ENCODE data around the gene CFAP141. TPM values are rescaled to one million over a fixed set of nuclear protein-coding genes. Genes with fewer than 3 reads are reported as not detected.

CFAP141 gene
- total and polyA plus RNA-seq, 2 of the 4 experiments (the other 2 are of a cell fraction) = not detected

DNA sequence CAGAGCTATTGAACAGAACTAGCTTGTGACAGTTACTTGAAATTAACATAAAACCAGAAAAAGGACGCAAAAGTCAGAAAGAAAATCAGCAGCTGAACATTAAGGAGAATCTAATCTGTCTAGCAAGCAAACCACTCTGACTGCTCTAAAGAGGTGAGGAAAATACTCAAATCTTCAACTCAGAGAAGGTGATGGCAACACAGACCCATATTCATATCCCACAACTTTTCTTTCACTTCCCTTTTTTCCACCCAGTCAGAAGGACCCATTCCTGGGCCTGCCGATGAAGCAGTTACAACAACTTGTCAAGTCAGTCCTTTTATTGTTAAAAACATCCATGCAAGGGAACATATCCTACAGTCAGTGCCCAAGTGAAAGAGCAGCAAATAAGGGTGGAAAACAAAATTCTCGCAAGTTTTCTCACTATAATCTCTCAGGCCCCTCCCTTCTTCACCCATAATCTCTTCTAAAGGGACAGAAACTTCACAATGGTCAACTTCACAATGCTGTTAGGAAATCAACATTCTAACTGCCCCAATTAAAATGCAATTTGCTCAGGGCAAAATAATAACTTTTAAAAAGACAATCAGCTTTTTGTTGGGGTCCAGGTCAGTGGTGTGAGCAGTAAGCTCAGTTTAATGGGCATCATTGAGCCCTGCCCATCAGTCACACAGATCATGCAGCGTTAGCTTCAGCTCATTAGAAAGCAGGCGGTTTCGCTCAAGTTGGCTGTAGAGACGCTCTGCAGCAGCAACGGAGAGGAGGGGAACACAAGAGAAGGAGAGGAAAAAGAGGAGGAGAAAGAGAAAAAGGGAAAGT lies 47.6 kb downstream of the CFAP141 start (continued):
- TF ChIP-seq RFX5 (IDR thresholded peaks at IDR 0.05; ENCODE audit: low read depth, low read length) = no peak

- no peak overlapping the region for H4K91ac ChIP-seq (ENCODE audit: insufficient read depth, low read depth, low read length)
- H2BK15ac ChIP-seq (ENCODE audit: low read depth, low read length) = no peak overlapping the region
- H3K9me3 ChIP-seq (ENCODE audit: control insufficient read depth, insufficient read depth, low read length) = no peaks in the 10 kb centered on the region
- ChIA-PET CTCF (no interaction called here), POLR2A (ENCODE audit: unreplicated experiment) (interaction anchor here (1.0 kb wide), 1 partner anchor 167 kb away, joined by 3 read pairs; the partner anchor contains the start of gene RPS27)
- ATAC-seq (ENCODE audit: low read depth) = peak; percentile 7; the same call in 1 of the 2 replicates
- H3K79me1 ChIP-seq (ENCODE audit: low read depth in 1 of 2, low read length in 2 of 2) = peaks cover 26 to 51% of the 10 kb centered on the region in 2 experiments
- no peak overlapping the region for H3K23ac ChIP-seq (ENCODE audit: low read depth, low read length)
- no peak overlapping the region for H3K14ac ChIP-seq (replicated peaks; ENCODE audit: low read depth, low read length)
- peaks cover 8% of the 10 kb centered on the region for H3K4me1 ChIP-seq (ENCODE audit: control insufficient read depth, insufficient read depth, low read length)
- H2BK5ac ChIP-seq (ENCODE audit: low read depth, low read length, poor library complexity, severe bottlenecking) = no peak overlapping the region
- no peak overlapping the region for H3K9ac ChIP-seq (ENCODE audit: low read depth, low read length)
- peak overlapping the region; percentile 57; the same call in 1 of the 2 replicates for H3K27ac ChIP-seq (ENCODE audit: insufficient read depth, low read length)
- no TSS peak for BruUV-seq (replicated peaks)
- no peak overlapping the region for H2AFZ ChIP-seq (replicated peaks; ENCODE audit: low read length, poor library complexity)
- no peak overlapping the region for H3K4me3 ChIP-seq (ENCODE audit: insufficient read depth, low read depth, low read length)
- dilution Hi-C loops (cut with HindIII; ENCODE audit: low sequenced_read_pairs, unreplicated experiment) = no loop called here
- no peak overlapping the region for H3K56ac ChIP-seq (ENCODE audit: extremely low read depth, insufficient read depth, low read length)
- no peak overlapping the region for H2BK20ac ChIP-seq (ENCODE audit: low read depth, low read length)
- H3K36me3 ChIP-seq (ENCODE audit: control insufficient read depth, insufficient read depth, low read length) = peaks cover 39% of the 10 kb centered on the region
- peak overlapping the region; percentile 59; the same call in 1 of the 2 replicates for H4K5ac ChIP-seq (ENCODE audit: low read depth, low read length)
- in situ Hi-C loops (cut with MboI; ENCODE audit: low sequenced_read_pairs) = no loop called here
- H4K8ac ChIP-seq (ENCODE audit: low read depth in 2 of 2, low read length in 2 of 2) = no peak overlapping the region
- intact Hi-C loops (cut with micrococcal nuclease) = loop anchor here (2.0 kb wide), 1 partner anchor 167 kb away; the partner anchor contains the start of gene RPS27
- 73% methylated on average over 2 of the region's 7 CpGs; no CpG with 5 or more reads in 1 of the 2 experiments for WGBS, 2 experiments (ENCODE audit: extremely low coverage in 2 of 2, insufficient read length in 1 of 2)
- no peak overlapping the region for H3K4me2 ChIP-seq (ENCODE audit: low read depth, low read length)
- DNase-seq = peak; percentile 31
- no peak overlapping the region for H2AK5ac ChIP-seq (ENCODE audit: low read depth, low read length)
- H3K18ac ChIP-seq (ENCODE audit: low read depth, low read length) = no peak overlapping the region
- no peak overlapping the region for H3K4ac ChIP-seq (ENCODE audit: low read depth, low read length)
- TF ChIP-seq CEBPB (IDR thresholded peaks at IDR 0.05; ENCODE audit: low read depth, low read length) = 0 out of 2 replicates have a peak, but pooled peaks have one; percentile 34
- no peak for TF ChIP-seq BHLHE40 (IDR thresholded peaks at IDR 0.05; ENCODE audit: low read depth, low read length)
- peaks cover 9% of the 10 kb centered on the region for H3K9me1 ChIP-seq (ENCODE audit: insufficient read depth, low read length)
- H2AK9ac ChIP-seq (replicated peaks; ENCODE audit: low read depth, low read length, poor library complexity) = no peak overlapping the region
- H4K20me1 ChIP-seq (ENCODE audit: insufficient read depth, low read length) = peaks cover 24% of the 10 kb centered on the region
- no peaks in the 10 kb centered on the region for H3K27me3 ChIP-seq (ENCODE audit: control insufficient read depth, insufficient read depth, low read length)
- no peak overlapping the region for H2BK120ac ChIP-seq (ENCODE audit: low read depth, low read length)
These were observed 48.4 kb downstream of the CFAP141 start for GRCh38 chr1:154157520-154158306.
